Bronchial epithelial cell (primary cell): Measurements from ENCODE around the gene GAK. TPM values are rescaled to one million over a fixed set of nuclear protein-coding genes. Genes with fewer than 3 reads are reported as not detected.

ENCODE experiments used
- DNase-seq: peaks from one replicate; pipeline ENCODE4 v3.0.0-alpha.2; 2010; ENCODE audit warnings: low read depth
- FAIRE-seq: peaks from 2 replicates; lab custom pipeline; 2011; peaks lifted over from hg19 to GRCh38; lab: Jason Lieb, UNC
- H3K27me3 ChIP-seq: 2 replicates; pipeline ENCODE4 v1.5.1; 2011; ENCODE audit warnings: low read length; ENCODE audit not compliant: control insufficient read depth, insufficient read depth
- H3K36me3 ChIP-seq: 2 replicates; pipeline ENCODE4 v1.5.1; 2011; ENCODE audit warnings: low read length; ENCODE audit not compliant: control insufficient read depth, insufficient read depth
- H3K4me3 ChIP-seq: 2 replicates; pipeline ENCODE4 v1.5.1; 2011; ENCODE audit warnings: mild to moderate bottlenecking, low read depth, low read length, control low read depth
- total RNA-seq: library from RNA; depleted of rRNA; stranded (reverse); fragments of >200 nt; gene quantifications from 2 replicates; pipeline ENCODE4 v1.2.1, GENCODE V29; 2014
- TF ChIP-seq, protein P1 (sequence below): IDR thresholded peaks from 2 replicates; pipeline ENCODE4 v1.5.1; 2011; ENCODE audit warnings: mild to moderate bottlenecking, moderate library complexity, low read length, control low read depth, inconsistent platforms; ENCODE audit not compliant: insufficient read depth, severe bottlenecking

The GAK gene
- total RNA-seq, 1 donor from 2014 or later, result 52.9 TPM

- no peak for DNase-seq
- TF ChIP-seq, protein P1, sequence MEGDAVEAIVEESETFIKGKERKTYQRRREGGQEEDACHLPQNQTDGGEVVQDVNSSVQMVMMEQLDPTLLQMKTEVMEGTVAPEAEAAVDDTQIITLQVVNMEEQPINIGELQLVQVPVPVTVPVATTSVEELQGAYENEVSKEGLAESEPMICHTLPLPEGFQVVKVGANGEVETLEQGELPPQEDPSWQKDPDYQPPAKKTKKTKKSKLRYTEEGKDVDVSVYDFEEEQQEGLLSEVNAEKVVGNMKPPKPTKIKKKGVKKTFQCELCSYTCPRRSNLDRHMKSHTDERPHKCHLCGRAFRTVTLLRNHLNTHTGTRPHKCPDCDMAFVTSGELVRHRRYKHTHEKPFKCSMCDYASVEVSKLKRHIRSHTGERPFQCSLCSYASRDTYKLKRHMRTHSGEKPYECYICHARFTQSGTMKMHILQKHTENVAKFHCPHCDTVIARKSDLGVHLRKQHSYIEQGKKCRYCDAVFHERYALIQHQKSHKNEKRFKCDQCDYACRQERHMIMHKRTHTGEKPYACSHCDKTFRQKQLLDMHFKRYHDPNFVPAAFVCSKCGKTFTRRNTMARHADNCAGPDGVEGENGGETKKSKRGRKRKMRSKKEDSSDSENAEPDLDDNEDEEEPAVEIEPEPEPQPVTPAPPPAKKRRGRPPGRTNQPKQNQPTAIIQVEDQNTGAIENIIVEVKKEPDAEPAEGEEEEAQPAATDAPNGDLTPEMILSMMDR, result no peak
- H3K36me3 ChIP-seq, result no peaks in the 10 kb centered on the region
- H3K4me3 ChIP-seq, result no peak overlapping the region
- FAIRE-seq, result no peak
- no peaks in the 10 kb centered on the region for H3K27me3 ChIP-seq
These were observed 97.6 kb downstream of the GAK start for GRCh38 chr4:834368-835147.

DNA sequence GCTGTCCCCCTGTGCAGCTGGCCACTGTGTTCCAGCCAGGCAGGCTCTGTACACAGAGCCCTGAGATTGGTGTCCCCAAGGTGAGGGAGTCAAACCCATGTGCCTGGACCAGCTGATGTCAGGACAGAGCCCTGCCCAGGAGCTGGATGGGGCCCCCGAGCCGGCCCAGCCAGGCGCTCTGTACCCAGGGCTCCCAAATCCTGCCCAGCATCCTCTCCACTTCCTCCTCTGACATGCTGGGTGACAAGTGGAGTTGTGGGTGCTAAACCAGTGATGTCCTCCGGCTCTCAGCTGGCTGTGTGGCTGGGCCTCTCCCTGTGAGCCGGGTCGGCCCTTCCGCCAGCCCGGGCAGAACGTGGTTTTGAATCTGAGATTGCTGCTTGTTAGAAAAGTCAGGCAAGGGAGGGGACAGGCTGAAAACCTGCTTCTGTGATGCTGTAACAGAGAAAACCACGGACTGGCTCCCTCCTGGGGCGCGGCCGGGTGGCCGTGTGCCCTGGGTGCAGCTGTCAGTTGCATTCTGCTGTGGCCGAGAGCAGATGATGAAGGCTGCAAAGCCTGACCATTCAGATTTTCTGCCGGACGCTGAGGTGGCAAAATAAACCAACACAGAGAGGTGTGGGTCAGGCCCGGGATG, 98.3 kb downstream of the GAK start:
- no peak overlapping the region for H3K4me3 ChIP-seq
- FAIRE-seq, result no peak
- H3K36me3 ChIP-seq, result no peaks in the 10 kb centered on the region
- TF ChIP-seq, protein P1, result no peak
- no peak for DNase-seq
- H3K27me3 ChIP-seq, result peaks cover 5% of the 10 kb centered on the region

GRCh38 chr4:833156-833555, 99.0 kb downstream of the GAK start:
- no peak for FAIRE-seq
- Histone ChIP-seq H3K27me3 (peaks cover 6% of the 10 kb centered on the region), H3K36me3 (no peaks in the 10 kb centered on the region)

GRCh38 chr4:832536-832935, 99.6 kb downstream of the GAK start:
- peaks cover 12% of the 10 kb centered on the region for H3K27me3 ChIP-seq
- FAIRE-seq, result no peak
- no peak for DNase-seq
- no peak overlapping the region for H3K4me3 ChIP-seq
- TF ChIP-seq, protein P1, result no peak
- no peaks in the 10 kb centered on the region for H3K36me3 ChIP-seq

More at GRCh38 chr4:833156-833555, 99.0 kb downstream of the GAK start:
- no peak overlapping the region for H3K4me3 ChIP-seq
- DNase-seq, result no peak
- TF ChIP-seq, protein P1, result no peak

GRCh38 chr4:832108-832507, 100.0 kb downstream of the GAK start:
- peaks cover 16% of the 10 kb centered on the region for H3K27me3 ChIP-seq

More at GRCh38 chr4:832108-832507, 100.0 kb downstream of the GAK start:
- DNase-seq (no peak), FAIRE-seq (no peak)
- H3K36me3 ChIP-seq, result no peaks in the 10 kb centered on the region
- TF ChIP-seq, protein P1, result no peak
- H3K4me3 ChIP-seq, result no peak overlapping the region
